ENCODE data around the gene FANCI.

Gene FANCI

GRCh38 chr15:89361451-89362202 lies 117.8 kb downstream of the FANCI start:
- DNase-seq (ENCODE audit: low read depth, low spot score): peak; percentile 82

- DNase-seq (ENCODE audit: low read depth, low spot score): no peak
Measured at GRCh38 chr15:89362203-89363101, 118.7 kb downstream of the FANCI start.

- DNase-seq (ENCODE audit: low read depth, low spot score): no peak
Measured at GRCh38 chr15:89363133-89363532, 119.4 kb downstream of the FANCI start.

- DNase-seq (ENCODE audit: low read depth, low spot score): no peak
Measured at GRCh38 chr15:89363770-89364169, 120.0 kb downstream of the FANCI start.

GRCh38 chr15:89364341-89364740 lies 120.6 kb downstream of the FANCI start:
- DNase-seq (ENCODE audit: low read depth, low spot score): no peak

- DNase-seq (ENCODE audit: low read depth, low spot score): no peak
Measured at GRCh38 chr15:89364741-89365450, 121.1 kb downstream of the FANCI start.

GRCh38 chr15:89365462-89366065 lies 121.8 kb downstream of the FANCI start:
- no peak for DNase-seq (ENCODE audit: low read depth, low spot score)
